ENCODE data around the gene PRDM8. TPM values are rescaled to one million over a fixed set of nuclear protein-coding genes. Genes with fewer than 3 reads are reported as not detected.

Gene PRDM8
- total RNA-seq, 2 donors from 2014 or later: 26.6 to 58.0 TPM

- H3K36me3 ChIP-seq: no peaks in the 10 kb centered on the region
- no peak for DNase-seq (ENCODE audit: low spot score)
- no peaks in the 10 kb centered on the region for H3K9me3 ChIP-seq
- no peaks in the 10 kb centered on the region for H3K4me1 ChIP-seq (replicated peaks)
- TF ChIP-seq CTCF (IDR thresholded peaks at IDR 0.05): no peak
- no peak for TF ChIP-seq POLR2AphosphoS5 (IDR thresholded peaks at IDR 0.05)
- TF ChIP-seq POLR2A (IDR thresholded peaks at IDR 0.05): no peak
- H3K4me3 ChIP-seq: no peak overlapping the region
- H3K27me3 ChIP-seq (replicated peaks; ENCODE audit: insufficient read depth): no peaks in the 10 kb centered on the region
- H3K27ac ChIP-seq: no peak overlapping the region
- WGBS: 57% methylated on average over 10 of the region's 10 CpGs
- intact Hi-C loops (cut with DNase I): loop anchor here (5.0 to 10.0 kb wide), 5 partner anchors 110 to 1228 kb away; partner anchors contain the start of gene ANTXR2
These were observed 15.0 kb upstream of the PRDM8 start for GRCh38 chr4:80182237-80182866.

- 6% methylated on average over 40 of the region's 54 CpGs for WGBS
- Histone ChIP-seq H3K36me3 (no peaks in the 10 kb centered on the region), H3K27ac (peak overlapping the region; percentile 80 to 86), H3K4me3 (peak overlapping the region; percentile 63), H3K4me1 (replicated peaks) (no peaks in the 10 kb centered on the region), H3K9me3 (no peaks in the 10 kb centered on the region), H3K27me3 (replicated peaks; ENCODE audit: insufficient read depth) (no peaks in the 10 kb centered on the region)
- intact Hi-C loops (cut with DNase I): loop anchor here (5.0 to 10.0 kb wide), 5 partner anchors 111 to 1229 kb away; partner anchors contain the start of gene ANTXR2
- TF ChIP-seq CTCF (IDR thresholded peaks at IDR 0.05) (no peak), POLR2AphosphoS5 (IDR thresholded peaks at IDR 0.05) (no peak), POLR2A (IDR thresholded peaks at IDR 0.05) (no peak)
- DNase-seq (ENCODE audit: low spot score): no peak
These were observed 13.9 kb upstream of the PRDM8 start for GRCh38 chr4:80183250-80184052.

GRCh38 chr4:80184053-80184824 is 13.1 kb upstream of the PRDM8 start:
- peak overlapping the region; percentile 63 for H3K4me3 ChIP-seq
- intact Hi-C loops (cut with DNase I): loop anchor here (5.0 to 10.0 kb wide), 5 partner anchors 112 to 1229 kb away; partner anchors contain the start of gene ANTXR2
- no peaks in the 10 kb centered on the region for H3K36me3 ChIP-seq
- H3K9me3 ChIP-seq: no peaks in the 10 kb centered on the region
- no peaks in the 10 kb centered on the region for H3K27me3 ChIP-seq (replicated peaks; ENCODE audit: insufficient read depth)
- DNase-seq (ENCODE audit: low spot score): peak; percentile 87
- H3K27ac ChIP-seq: peak overlapping the region; percentile 80 to 86
- no peaks in the 10 kb centered on the region for H3K4me1 ChIP-seq (replicated peaks)
- TF ChIP-seq CTCF (IDR thresholded peaks at IDR 0.05): peak; percentile 83 to 95 (median 94)
- no peak for TF ChIP-seq POLR2AphosphoS5 (IDR thresholded peaks at IDR 0.05)
- under 1% methylated on average over 46 of the region's 46 CpGs for WGBS

GRCh38 chr4:80184825-80185756 is 12.2 kb upstream of the PRDM8 start:
- 4% methylated on average over 42 of the region's 42 CpGs for WGBS
- no peaks in the 10 kb centered on the region for H3K9me3 ChIP-seq
- H3K27ac ChIP-seq: peak overlapping the region; percentile 80 to 86
- TF ChIP-seq POLR2AphosphoS5 (IDR thresholded peaks at IDR 0.05) (peak; percentile 11), CTCF (IDR thresholded peaks at IDR 0.05) (no peak), POLR2A (IDR thresholded peaks at IDR 0.05) (no peak)
- intact Hi-C loops (cut with DNase I): loop anchor here (5.0 to 10.0 kb wide), 5 partner anchors 113 to 1230 kb away; partner anchors contain the start of gene ANTXR2
- no peaks in the 10 kb centered on the region for H3K36me3 ChIP-seq
- DNase-seq (ENCODE audit: low spot score): no peak
- H3K4me3 ChIP-seq: peak overlapping the region; percentile 63
- no peaks in the 10 kb centered on the region for H3K27me3 ChIP-seq (replicated peaks; ENCODE audit: insufficient read depth)
- H3K4me1 ChIP-seq (replicated peaks): no peaks in the 10 kb centered on the region

Data from prostate gland (tissue), 2 donors.